HCEC 1CT (cell line): ENCODE results near the gene SH2D3C.

ENCODE experiments used
- DNase-seq: peaks from one replicate; pipeline ENCODE4 v3.0.0-alpha.2; 2017

Gene SH2D3C

DNA sequence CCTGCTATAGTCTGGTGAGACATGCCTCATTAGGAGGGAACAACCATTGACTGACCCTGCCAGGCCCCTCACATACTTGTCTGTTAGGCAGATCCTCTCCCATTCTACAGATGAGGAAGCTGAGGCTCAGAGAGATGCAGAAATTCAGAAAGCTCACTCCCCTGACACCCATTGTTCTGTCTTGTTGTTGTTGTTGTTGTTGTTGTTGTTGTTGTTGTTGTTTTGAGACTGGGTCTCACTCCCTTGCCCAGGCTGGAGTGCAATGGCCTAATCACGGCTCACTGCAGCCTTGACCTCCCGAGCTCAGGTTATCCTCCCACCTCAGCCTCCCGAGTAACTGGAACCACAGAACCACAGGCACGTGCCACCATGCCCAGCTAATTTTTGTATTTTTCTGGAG is 84.8 kb downstream of the SH2D3C start:
- no peak for DNase-seq

DNA sequence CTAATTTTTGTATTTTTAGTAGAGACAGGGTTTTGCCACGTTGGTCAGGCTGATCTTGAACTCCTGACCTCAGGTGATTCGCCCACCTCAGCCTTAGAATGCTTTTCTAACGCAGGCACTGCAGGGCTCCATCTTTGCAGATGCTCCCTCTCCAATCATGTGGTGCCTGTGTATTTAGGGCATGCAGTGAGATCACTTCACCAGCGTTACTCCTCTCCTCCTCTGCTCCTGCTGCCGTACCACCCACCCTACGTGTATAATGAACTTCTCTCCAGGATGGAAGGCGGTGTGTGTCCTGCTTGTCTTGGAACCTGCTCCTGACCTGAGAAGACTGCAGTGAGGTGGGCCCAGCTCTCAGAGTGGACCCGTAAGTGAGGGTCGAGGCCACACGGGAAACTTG is 85.3 kb downstream of the SH2D3C start:
- DNase-seq = no peak

DNA sequence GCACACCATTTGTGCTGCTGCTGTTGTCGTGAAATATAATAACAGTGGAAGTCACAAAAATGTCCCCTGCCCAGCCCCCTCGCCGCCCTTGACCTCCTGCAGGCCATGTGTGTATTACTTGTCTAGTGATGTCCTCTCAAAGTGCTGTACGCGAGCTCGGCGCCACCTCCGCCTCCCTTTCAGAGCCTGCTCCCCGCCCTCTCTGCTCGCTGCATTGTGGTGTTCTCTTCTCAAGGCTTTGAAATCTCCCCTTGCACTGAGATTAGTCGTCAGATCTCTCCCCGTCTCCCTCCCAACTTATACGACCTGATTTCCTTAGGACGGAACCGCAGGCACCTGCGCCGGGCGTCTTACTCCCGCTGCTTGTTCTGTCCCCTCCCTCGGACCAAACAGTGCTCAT is 86.4 kb downstream of the SH2D3C start:
- no peak for DNase-seq

DNA sequence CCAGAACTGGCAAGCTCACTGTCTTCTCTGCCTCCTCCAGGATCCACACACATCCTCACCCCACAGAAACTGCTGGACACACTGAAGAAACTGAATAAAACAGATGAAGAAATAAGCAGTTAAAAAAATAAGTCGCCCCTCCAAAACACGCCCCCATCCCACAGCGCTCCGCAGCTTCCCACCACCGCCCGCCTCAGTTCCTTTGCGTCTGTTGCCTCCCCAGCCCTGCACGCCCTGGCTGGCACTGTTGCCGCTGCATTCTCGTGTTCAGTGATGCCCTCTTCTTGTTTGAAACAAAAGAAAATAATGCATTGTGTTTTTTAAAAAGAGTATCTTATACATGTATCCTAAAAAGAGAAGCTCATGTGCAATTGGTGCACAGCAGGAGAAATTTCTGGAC is 87.7 kb downstream of the SH2D3C start:
- DNase-seq = no peak

DNA sequence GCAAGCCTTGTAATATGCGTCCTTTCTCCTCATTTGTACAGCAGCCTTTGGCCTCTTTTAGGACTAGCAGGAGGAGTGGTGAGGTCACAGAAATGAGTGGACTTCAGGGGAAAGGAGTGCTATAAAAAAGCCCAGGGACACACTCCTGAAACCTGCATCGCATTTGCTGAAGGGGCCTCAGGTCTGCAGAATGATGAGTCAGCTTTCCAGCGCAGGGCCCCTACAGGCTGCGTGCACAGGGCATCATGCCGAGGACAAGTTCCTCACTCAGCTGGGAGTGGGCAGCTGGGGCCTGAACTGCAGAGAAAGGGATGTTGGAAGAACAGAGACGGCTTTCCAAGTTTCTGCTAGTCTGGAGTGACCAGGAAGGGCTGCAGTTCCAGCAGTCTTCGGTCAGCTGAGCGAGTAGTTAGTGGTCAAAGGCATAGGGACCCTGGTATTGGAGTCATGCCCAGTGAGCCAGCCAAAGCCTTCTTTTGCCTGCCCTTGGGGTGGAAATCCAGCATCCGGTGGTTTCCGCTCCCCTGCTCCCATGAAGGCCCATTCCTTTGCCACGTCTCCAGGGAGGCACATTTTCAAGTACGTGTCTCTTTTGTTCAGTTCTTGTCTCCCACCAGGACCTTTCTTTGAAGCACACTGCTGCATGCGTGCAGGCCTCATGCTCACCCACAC is 89.0 kb downstream of the SH2D3C start:
- no peak for DNase-seq
